GM23338 (cell line): ENCODE measurements around the gene CTAGE9. TPM values are rescaled to one million over a fixed set of nuclear protein-coding genes. Genes with fewer than 3 reads are reported as not detected.

Source experiments
- ATAC-seq: fragments of 200-7000 bp; cut with Tn5 transposase; 3 replicates; pipeline ENCODE4 v1.9.1; 2020
- DNase-seq: peaks from one replicate; pipeline ENCODE4 v3.0.0-alpha.2; 2015; ENCODE audit warnings: low spot score
- H2AFZ ChIP-seq: fragments of 200-600 bp; sonication (generic); 2 replicates; pipeline ENCODE4 v1.8.0; 2016; ENCODE audit warnings: antibody characterized with exemption, mild to moderate bottlenecking, moderate library complexity
- H3F3A ChIP-seq: fragments of 200-600 bp; sonication (generic); replicated peaks from 2 replicates; pipeline ENCODE4 v1.8.0; 2017; ENCODE audit warnings: antibody characterized with exemption, mixed run types, low read depth
- H3K27ac ChIP-seq: fragments of 200-600 bp; sonication (generic); 2 replicates; pipeline ENCODE4 v1.6.1; 2016; ENCODE audit warnings: low read depth
- H3K27me3 ChIP-seq: fragments of 200-600 bp; sonication (generic); 2 replicates; pipeline ENCODE4 v1.8.0; 2016; ENCODE audit warnings: mild to moderate bottlenecking, mixed run types, moderate library complexity; ENCODE audit not compliant: insufficient read depth
- H3K36me3 ChIP-seq: fragments of 200-600 bp; sonication (generic); 2 replicates; pipeline ENCODE4 v1.8.0; 2016; ENCODE audit warnings: mild to moderate bottlenecking; ENCODE audit not compliant: insufficient read depth
- H3K4me1 ChIP-seq: fragments of 200-600 bp; sonication (generic); 2 replicates; pipeline ENCODE4 v1.8.0; 2016; ENCODE audit warnings: mild to moderate bottlenecking, moderate library complexity; ENCODE audit not compliant: insufficient read depth
- H3K4me2 ChIP-seq: fragments of 200-600 bp; sonication (generic); 2 replicates; pipeline ENCODE4 v1.7.1; 2017; ENCODE audit warnings: mixed run types
- H3K4me3 ChIP-seq: fragments of 200-600 bp; sonication (generic); 2 replicates; pipeline ENCODE4 v1.6.1; 2016; ENCODE audit warnings: mixed run types
- H3K79me2 ChIP-seq: fragments of 200-600 bp; sonication (generic); replicated peaks from 2 replicates; pipeline ENCODE4 v1.8.0; 2017; ENCODE audit warnings: mild to moderate bottlenecking; ENCODE audit not compliant: insufficient read depth
- H3K9me2 ChIP-seq: fragments of 200-600 bp; sonication (generic); 2 replicates; pipeline ENCODE4 v1.8.0; 2017; ENCODE audit not compliant: insufficient read depth
- H4K20me1 ChIP-seq: fragments of 200-600 bp; sonication (generic); replicated peaks from 2 replicates; pipeline ENCODE4 v1.8.0; 2017; ENCODE audit warnings: mild to moderate bottlenecking; ENCODE audit not compliant: insufficient read depth
- H3K27ac Mint-ChIP-seq: 2 replicates; pipeline ENCODE4 v1.8.0; 2020; ENCODE audit warnings: inconsistent platforms, mild to moderate bottlenecking, moderate library complexity, mixed read lengths
- H3K27me3 Mint-ChIP-seq: 3 replicates; pipeline ENCODE4 v1.8.0; 2022; ENCODE audit warnings: low read depth, mild to moderate bottlenecking, moderate library complexity, mixed read lengths, inconsistent platforms; ENCODE audit not compliant: insufficient read depth, poor library complexity
- H3K36me3 Mint-ChIP-seq: 3 replicates; pipeline ENCODE4 v1.8.0; 2021; ENCODE audit warnings: low read depth, mild to moderate bottlenecking, inconsistent platforms, moderate library complexity, mixed read lengths
- H3K4me1 Mint-ChIP-seq: 3 replicates; pipeline ENCODE4 v1.8.0; 2020; ENCODE audit warnings: mild to moderate bottlenecking, inconsistent platforms, mixed read lengths
- H3K4me3 Mint-ChIP-seq: 3 replicates; pipeline ENCODE4 v1.8.0; 2021; ENCODE audit warnings: moderate library complexity, mild to moderate bottlenecking, inconsistent platforms, mixed read lengths
- H3K9me3 Mint-ChIP-seq: 3 replicates; pipeline ENCODE4 v1.8.0; 2020; ENCODE audit warnings: moderate library complexity, mild to moderate bottlenecking, inconsistent platforms, mixed read lengths
- CREB1 ChIP-seq: fragments of 250-450 bp; sonication (Bioruptor Pico); IDR thresholded peaks from 2 replicates; pipeline ENCODE4 v1.5.0; 2020; ENCODE audit warnings: low read depth, mild to moderate bottlenecking, moderate library complexity
- EZH2phosphoT487 ChIP-seq: fragments of 200-600 bp; sonication (generic); IDR thresholded peaks from one replicate; pipeline ENCODE4 v1.8.1; 2018; ENCODE audit warnings: antibody characterized with exemption; ENCODE audit not compliant: unreplicated experiment
- JUNB ChIP-seq: IDR thresholded peaks from one replicate; pipeline ENCODE4 v1.6.1; 2016; ENCODE audit warnings: antibody characterized with exemption; ENCODE audit not compliant: unreplicated experiment
- NANOG ChIP-seq: IDR thresholded peaks from 2 replicates; pipeline ENCODE4 v1.6.1; 2016; ENCODE audit warnings: antibody characterized with exemption, borderline replicate concordance
- POLR2AphosphoS5 ChIP-seq: IDR thresholded peaks from 2 replicates; pipeline ENCODE4 v1.6.1; 2016; ENCODE audit warnings: antibody characterized with exemption, low read depth
- STAT1 ChIP-seq: IDR thresholded peaks from one replicate; pipeline ENCODE4 v1.6.1; 2016; ENCODE audit warnings: antibody characterized with exemption; ENCODE audit not compliant: unreplicated experiment
- ZNF114 ChIP-seq: fragments of 250-450 bp; sonication (Bioruptor Pico); IDR thresholded peaks from 2 replicates; pipeline ENCODE4 v1.5.0; 2020; ENCODE audit warnings: mild to moderate bottlenecking, moderate library complexity
- ZNF331 ChIP-seq: fragments of 250-450 bp; sonication (Bioruptor Pico); IDR thresholded peaks from 2 replicates; pipeline ENCODE4 v1.5.0; 2020; ENCODE audit warnings: low read depth, mild to moderate bottlenecking, moderate library complexity
- polyA plus RNA-seq: library from polyadenylated mRNA; unstranded; fragments of >200 nt; fragmentation: Nextera tagmentation; extraction: Ambion mirVana; gene quantifications from 2 replicates; pipeline ENCODE4 v1.2.1, GENCODE V29; 2016
- total RNA-seq: library from RNA; depleted of rRNA; stranded (reverse); fragments of >200 nt; shearing (Covaris generic); gene quantifications from 2 replicates; pipeline ENCODE4 v1.2.3, GENCODE V29; 2014
- TF ChIP-seq, protein P1 (sequence below): IDR thresholded peaks from one replicate; pipeline ENCODE4 v1.6.1; 2018; ENCODE audit warnings: antibody characterized with exemption; ENCODE audit not compliant: unreplicated experiment
- TF ChIP-seq, protein P2 (sequence below): fragments of 250-450 bp; sonication (Bioruptor Pico); IDR thresholded peaks from 2 replicates; pipeline ENCODE4 v1.5.0; 2020; ENCODE audit warnings: mild to moderate bottlenecking, moderate library complexity
- TF ChIP-seq, protein P3 (sequence below): IDR thresholded peaks from 2 replicates; pipeline ENCODE4 v1.6.1; 2016; ENCODE audit warnings: antibody characterized with exemption
- TF ChIP-seq, protein P4 (sequence below), 2 experiments: fragments of 200-600 bp in 1 of 2; sonication (generic) in 1 of 2; conservative IDR thresholded peaks; 2 replicates each; pipeline versions ENCODE4 v1.5.1 to v1.6.1; 2016 to 2017; ENCODE audit warnings: antibody characterized with exemption in 2 of 2, low read depth in 2 of 2, mild to moderate bottlenecking in 2 of 2, moderate library complexity in 1 of 2

The CTAGE9 gene
- total and polyA plus RNA-seq, 2 experiments from 2014 or later, result 0.10 to 0.13 TPM

DNA sequence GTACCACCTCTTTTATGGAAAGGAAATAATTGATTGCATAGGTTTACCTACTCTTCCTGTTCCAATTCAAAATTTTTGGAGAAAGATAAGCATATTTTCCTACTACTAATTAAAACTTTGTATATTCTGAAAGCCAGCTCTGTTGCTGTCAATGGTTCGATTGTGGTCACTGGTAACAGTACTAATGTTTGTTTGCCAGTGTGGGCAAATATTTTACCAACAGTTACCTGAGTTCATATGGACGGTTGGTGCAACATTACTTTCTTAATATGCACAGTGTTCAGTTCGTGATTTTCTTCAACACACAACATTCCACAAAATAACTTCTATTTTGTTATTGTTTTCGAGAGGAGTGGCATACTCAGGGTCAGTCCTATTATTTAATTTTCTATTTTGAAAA, 17.1 kb upstream of the CTAGE9 start:
- Histone ChIP-seq H3K36me3 (0 out of 2 replicates have a peak, but pooled peaks cover 3% of the 10 kb centered on the region), H3K27ac (no peak overlapping the region), H3K4me3 (no peak overlapping the region), H2AFZ (no peak overlapping the region), H3K4me2 (no peak overlapping the region), H3K27me3 (no peaks in the 10 kb centered on the region), H3F3A (no peaks in the 10 kb centered on the region), H3K4me1 (peaks cover 10% of the 10 kb centered on the region; the same call in 1 of the 2 replicates), H3K9me2 (no peaks in the 10 kb centered on the region), H4K20me1 (no peaks in the 10 kb centered on the region), H3K79me2 (no peaks in the 10 kb centered on the region)
- DNase-seq (no peak), ATAC-seq (no peak)
- Mint-ChIP-seq H3K27me3 (peaks cover 4% of the 10 kb centered on the region), H3K36me3 (peaks cover 3% of the 10 kb centered on the region; the same call in 2 of the 3 replicates), H3K4me3 (no peak overlapping the region), H3K27ac (no peak overlapping the region), H3K4me1 (peaks cover 13% of the 10 kb centered on the region; the same call in 2 of the 3 replicates), H3K9me3 (peaks cover 4% of the 10 kb centered on the region; the same call in 1 of the 3 replicates)
- TF ChIP-seq, protein P1, sequence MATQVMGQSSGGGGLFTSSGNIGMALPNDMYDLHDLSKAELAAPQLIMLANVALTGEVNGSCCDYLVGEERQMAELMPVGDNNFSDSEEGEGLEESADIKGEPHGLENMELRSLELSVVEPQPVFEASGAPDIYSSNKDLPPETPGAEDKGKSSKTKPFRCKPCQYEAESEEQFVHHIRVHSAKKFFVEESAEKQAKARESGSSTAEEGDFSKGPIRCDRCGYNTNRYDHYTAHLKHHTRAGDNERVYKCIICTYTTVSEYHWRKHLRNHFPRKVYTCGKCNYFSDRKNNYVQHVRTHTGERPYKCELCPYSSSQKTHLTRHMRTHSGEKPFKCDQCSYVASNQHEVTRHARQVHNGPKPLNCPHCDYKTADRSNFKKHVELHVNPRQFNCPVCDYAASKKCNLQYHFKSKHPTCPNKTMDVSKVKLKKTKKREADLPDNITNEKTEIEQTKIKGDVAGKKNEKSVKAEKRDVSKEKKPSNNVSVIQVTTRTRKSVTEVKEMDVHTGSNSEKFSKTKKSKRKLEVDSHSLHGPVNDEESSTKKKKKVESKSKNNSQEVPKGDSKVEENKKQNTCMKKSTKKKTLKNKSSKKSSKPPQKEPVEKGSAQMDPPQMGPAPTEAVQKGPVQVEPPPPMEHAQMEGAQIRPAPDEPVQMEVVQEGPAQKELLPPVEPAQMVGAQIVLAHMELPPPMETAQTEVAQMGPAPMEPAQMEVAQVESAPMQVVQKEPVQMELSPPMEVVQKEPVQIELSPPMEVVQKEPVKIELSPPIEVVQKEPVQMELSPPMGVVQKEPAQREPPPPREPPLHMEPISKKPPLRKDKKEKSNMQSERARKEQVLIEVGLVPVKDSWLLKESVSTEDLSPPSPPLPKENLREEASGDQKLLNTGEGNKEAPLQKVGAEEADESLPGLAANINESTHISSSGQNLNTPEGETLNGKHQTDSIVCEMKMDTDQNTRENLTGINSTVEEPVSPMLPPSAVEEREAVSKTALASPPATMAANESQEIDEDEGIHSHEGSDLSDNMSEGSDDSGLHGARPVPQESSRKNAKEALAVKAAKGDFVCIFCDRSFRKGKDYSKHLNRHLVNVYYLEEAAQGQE, result no peak
- no peak for TF ChIP-seq ZNF114 (CRISPR knock-in tag)
- TF ChIP-seq STAT1, result no peak
- TF ChIP-seq ZNF331 (CRISPR knock-in tag), result no peak
- TF ChIP-seq, protein P2, sequence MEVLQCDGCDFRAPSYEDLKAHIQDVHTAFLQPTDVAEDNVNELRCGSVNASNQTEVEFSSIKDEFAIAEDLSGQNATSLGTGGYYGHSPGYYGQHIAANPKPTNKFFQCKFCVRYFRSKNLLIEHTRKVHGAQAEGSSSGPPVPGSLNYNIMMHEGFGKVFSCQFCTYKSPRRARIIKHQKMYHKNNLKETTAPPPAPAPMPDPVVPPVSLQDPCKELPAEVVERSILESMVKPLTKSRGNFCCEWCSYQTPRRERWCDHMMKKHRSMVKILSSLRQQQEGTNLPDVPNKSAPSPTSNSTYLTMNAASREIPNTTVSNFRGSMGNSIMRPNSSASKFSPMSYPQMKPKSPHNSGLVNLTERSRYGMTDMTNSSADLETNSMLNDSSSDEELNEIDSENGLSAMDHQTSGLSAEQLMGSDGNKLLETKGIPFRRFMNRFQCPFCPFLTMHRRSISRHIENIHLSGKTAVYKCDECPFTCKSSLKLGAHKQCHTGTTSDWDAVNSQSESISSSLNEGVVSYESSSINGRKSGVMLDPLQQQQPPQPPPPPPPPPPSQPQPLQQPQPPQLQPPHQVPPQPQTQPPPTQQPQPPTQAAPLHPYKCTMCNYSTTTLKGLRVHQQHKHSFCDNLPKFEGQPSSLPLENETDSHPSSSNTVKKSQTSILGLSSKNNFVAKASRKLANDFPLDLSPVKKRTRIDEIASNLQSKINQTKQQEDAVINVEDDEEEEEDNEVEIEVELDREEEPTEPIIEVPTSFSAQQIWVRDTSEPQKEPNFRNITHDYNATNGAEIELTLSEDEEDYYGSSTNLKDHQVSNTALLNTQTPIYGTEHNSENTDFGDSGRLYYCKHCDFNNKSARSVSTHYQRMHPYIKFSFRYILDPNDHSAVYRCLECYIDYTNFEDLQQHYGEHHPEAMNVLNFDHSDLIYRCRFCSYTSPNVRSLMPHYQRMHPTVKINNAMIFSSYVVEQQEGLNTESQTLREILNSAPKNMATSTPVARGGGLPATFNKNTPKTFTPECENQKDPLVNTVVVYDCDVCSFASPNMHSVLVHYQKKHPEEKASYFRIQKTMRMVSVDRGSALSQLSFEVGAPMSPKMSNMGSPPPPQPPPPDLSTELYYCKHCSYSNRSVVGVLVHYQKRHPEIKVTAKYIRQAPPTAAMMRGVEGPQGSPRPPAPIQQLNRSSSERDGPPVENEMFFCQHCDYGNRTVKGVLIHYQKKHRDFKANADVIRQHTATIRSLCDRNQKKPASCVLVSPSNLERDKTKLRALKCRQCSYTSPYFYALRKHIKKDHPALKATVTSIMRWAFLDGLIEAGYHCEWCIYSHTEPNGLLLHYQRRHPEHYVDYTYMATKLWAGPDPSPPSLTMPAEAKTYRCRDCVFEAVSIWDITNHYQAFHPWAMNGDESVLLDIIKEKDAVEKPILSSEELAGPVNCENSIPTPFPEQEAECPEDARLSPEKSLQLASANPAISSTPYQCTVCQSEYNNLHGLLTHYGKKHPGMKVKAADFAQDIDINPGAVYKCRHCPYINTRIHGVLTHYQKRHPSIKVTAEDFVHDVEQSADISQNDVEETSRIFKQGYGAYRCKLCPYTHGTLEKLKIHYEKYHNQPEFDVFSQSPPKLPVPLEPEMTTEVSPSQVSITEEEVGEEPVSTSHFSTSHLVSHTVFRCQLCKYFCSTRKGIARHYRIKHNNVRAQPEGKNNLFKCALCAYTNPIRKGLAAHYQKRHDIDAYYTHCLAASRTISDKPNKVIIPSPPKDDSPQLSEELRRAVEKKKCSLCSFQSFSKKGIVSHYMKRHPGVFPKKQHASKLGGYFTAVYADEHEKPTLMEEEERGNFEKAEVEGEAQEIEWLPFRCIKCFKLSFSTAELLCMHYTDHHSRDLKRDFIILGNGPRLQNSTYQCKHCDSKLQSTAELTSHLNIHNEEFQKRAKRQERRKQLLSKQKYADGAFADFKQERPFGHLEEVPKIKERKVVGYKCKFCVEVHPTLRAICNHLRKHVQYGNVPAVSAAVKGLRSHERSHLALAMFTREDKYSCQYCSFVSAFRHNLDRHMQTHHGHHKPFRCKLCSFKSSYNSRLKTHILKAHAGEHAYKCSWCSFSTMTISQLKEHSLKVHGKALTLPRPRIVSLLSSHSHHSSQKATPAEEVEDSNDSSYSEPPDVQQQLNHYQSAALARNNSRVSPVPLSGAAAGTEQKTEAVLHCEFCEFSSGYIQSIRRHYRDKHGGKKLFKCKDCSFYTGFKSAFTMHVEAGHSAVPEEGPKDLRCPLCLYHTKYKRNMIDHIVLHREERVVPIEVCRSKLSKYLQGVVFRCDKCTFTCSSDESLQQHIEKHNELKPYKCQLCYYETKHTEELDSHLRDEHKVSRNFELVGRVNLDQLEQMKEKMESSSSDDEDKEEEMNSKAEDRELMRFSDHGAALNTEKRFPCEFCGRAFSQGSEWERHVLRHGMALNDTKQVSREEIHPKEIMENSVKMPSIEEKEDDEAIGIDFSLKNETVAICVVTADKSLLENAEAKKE (CRISPR knock-in tag), result no peak
- TF ChIP-seq, protein P3, sequence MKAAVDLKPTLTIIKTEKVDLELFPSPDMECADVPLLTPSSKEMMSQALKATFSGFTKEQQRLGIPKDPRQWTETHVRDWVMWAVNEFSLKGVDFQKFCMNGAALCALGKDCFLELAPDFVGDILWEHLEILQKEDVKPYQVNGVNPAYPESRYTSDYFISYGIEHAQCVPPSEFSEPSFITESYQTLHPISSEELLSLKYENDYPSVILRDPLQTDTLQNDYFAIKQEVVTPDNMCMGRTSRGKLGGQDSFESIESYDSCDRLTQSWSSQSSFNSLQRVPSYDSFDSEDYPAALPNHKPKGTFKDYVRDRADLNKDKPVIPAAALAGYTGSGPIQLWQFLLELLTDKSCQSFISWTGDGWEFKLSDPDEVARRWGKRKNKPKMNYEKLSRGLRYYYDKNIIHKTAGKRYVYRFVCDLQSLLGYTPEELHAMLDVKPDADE, result no peak
- no peak for TF ChIP-seq POLR2AphosphoS5
- TF ChIP-seq JUNB, result no peak
- no peak for TF ChIP-seq EZH2phosphoT487
- TF ChIP-seq, protein P4, sequence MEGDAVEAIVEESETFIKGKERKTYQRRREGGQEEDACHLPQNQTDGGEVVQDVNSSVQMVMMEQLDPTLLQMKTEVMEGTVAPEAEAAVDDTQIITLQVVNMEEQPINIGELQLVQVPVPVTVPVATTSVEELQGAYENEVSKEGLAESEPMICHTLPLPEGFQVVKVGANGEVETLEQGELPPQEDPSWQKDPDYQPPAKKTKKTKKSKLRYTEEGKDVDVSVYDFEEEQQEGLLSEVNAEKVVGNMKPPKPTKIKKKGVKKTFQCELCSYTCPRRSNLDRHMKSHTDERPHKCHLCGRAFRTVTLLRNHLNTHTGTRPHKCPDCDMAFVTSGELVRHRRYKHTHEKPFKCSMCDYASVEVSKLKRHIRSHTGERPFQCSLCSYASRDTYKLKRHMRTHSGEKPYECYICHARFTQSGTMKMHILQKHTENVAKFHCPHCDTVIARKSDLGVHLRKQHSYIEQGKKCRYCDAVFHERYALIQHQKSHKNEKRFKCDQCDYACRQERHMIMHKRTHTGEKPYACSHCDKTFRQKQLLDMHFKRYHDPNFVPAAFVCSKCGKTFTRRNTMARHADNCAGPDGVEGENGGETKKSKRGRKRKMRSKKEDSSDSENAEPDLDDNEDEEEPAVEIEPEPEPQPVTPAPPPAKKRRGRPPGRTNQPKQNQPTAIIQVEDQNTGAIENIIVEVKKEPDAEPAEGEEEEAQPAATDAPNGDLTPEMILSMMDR (conservative IDR thresholded peaks at IDR 0.05; ENCODE audit: low read depth in 2 of 2), result no peak
- TF ChIP-seq NANOG, result no peak
- TF ChIP-seq CREB1, result no peak
